ENCODE data around the gene METTL25B. TPM values are rescaled to one million over a fixed set of nuclear protein-coding genes. Genes with fewer than 3 reads are reported as not detected.

METTL25B gene
- total and polyA plus RNA-seq, 2 of the 13 experiments (the other 11 are each of a cell fraction or from before 2014, with no cell fraction given), result 11.9 to 24.0 TPM

- peak; percentile 90 for TF ChIP-seq ZNF276 (CRISPR knock-in tag; IDR thresholded peaks at IDR 0.05; ENCODE audit: low read depth)
- TF ChIP-seq ZNF589 (CRISPR knock-in tag; conservative IDR thresholded peaks at IDR 0.05), result no peak
- TF ChIP-seq MTERF4 (CRISPR knock-in tag; IDR thresholded peaks at IDR 0.05), result no peak
- TF ChIP-seq ZNF850 (CRISPR knock-in tag; conservative IDR thresholded peaks at IDR 0.05), result no peak
- no peak for TF ChIP-seq REXO4 (CRISPR knock-in tag; IDR thresholded peaks at IDR 0.05; ENCODE audit: borderline replicate concordance)
- peak; percentile 91; the same call in 1 of the 2 replicates for TF ChIP-seq ZNF776 (CRISPR knock-in tag; IDR thresholded peaks at IDR 0.05)
- TF ChIP-seq ZNF652 (CRISPR knock-in tag; IDR thresholded peaks at IDR 0.05; ENCODE audit: borderline replicate concordance, low read depth), result no peak
- peak; percentile 91 for TF ChIP-seq ZNF274 (CRISPR knock-in tag; IDR thresholded peaks at IDR 0.05)
- TF ChIP-seq KAT2B (IDR thresholded peaks at IDR 0.05; ENCODE audit: borderline replicate concordance, low read depth, low read length), result no peak
- TF ChIP-seq ZNF354B (CRISPR knock-in tag; IDR thresholded peaks at IDR 0.05), result no peak
- TF ChIP-seq FOXO4 (CRISPR knock-in tag; conservative IDR thresholded peaks at IDR 0.05), result 0 out of 2 replicates have a peak, but pooled peaks have one; percentile 43
- TF ChIP-seq CEBPG (CRISPR knock-in tag; IDR thresholded peaks at IDR 0.05), result peak; percentile 35; the same call in 1 of the 2 replicates
- TF ChIP-seq RBM39 (IDR thresholded peaks at IDR 0.05; ENCODE audit: low read depth, low read length, poor library complexity, severe bottlenecking), result peak; percentile 86
- TF ChIP-seq BCL6 (CRISPR knock-in tag; IDR thresholded peaks at IDR 0.05), result peak; percentile 58; the same call in 1 of the 2 replicates
- TF ChIP-seq PHB2 (IDR thresholded peaks at IDR 0.05; ENCODE audit: partially characterized antibody), result no peak
- TF ChIP-seq ATRX (CRISPR knock-in tag; IDR thresholded peaks at IDR 0.05; ENCODE audit: borderline replicate concordance), result no peak
- 0 out of 2 replicates have a peak, but pooled peaks have one; percentile 32 for TF ChIP-seq ZNF34 (CRISPR knock-in tag; IDR thresholded peaks at IDR 0.05; ENCODE audit: borderline replicate concordance)
- TF ChIP-seq ZNF350 (CRISPR knock-in tag; IDR thresholded peaks at IDR 0.05; ENCODE audit: borderline replicate concordance, low read depth), result peak; percentile 93; the same call in 1 of the 2 replicates
- no peak; the same call in 1 of the 2 replicates for TF ChIP-seq ZNF790 (CRISPR knock-in tag; IDR thresholded peaks at IDR 0.05; ENCODE audit: borderline replicate concordance)
- TF ChIP-seq MLLT10 (CRISPR knock-in tag; IDR thresholded peaks at IDR 0.05), result no peak
- no peak for TF ChIP-seq ETS1 (CRISPR knock-in tag; IDR thresholded peaks at IDR 0.05)
- no peak for TF ChIP-seq ZNF468 (CRISPR knock-in tag; IDR thresholded peaks at IDR 0.05)
- TF ChIP-seq KLF11 (CRISPR knock-in tag; IDR thresholded peaks at IDR 0.05), result no peak
- TF ChIP-seq ZNF570 (CRISPR knock-in tag; IDR thresholded peaks at IDR 0.05; ENCODE audit: borderline replicate concordance), result no peak
- peak; percentile 77 for TF ChIP-seq TAF1 (CRISPR knock-in tag; IDR thresholded peaks at IDR 0.05)
- TF ChIP-seq HDAC2 (CRISPR knock-in tag; IDR thresholded peaks at IDR 0.05), result peak; percentile 72
Observed at GRCh38 chr1:156740741-156741480, 12.6 kb downstream of the METTL25B start, which contains the start of gene MRPL24 (continued).

Measured in HepG2 (cell line).